LNCaP clone FGC (cell line): ENCODE data around the gene COL18A1.
"Not testable (repeated sequence)": the region's sequence is repeated elsewhere in the genome, so short reads cannot be mapped to it uniquely, and the experiment has no call there.

Experiments used
- DNase-seq: peaks from one replicate; pipeline ENCODE4 v3.0.0-alpha.2; 2011; ENCODE audit warnings: low read depth
- H3K4me3 ChIP-seq: 2 replicates; pipeline ENCODE4 v1.5.1; 2011; ENCODE audit warnings: mild to moderate bottlenecking, low read depth, low read length, control low read depth
- TF ChIP-seq, protein P1 (sequence below): IDR thresholded peaks from 2 replicates; pipeline ENCODE4 v1.5.1; 2012; ENCODE audit warnings: mild to moderate bottlenecking; ENCODE audit not compliant: control insufficient read depth, insufficient read depth; ENCODE audit errors: extremely low read depth

COL18A1 gene

GRCh38 chr21:45358711-45359310 is 46.2 kb upstream of the COL18A1 start:
- H3K4me3 ChIP-seq: no peak overlapping the region
- TF ChIP-seq, protein P1, sequence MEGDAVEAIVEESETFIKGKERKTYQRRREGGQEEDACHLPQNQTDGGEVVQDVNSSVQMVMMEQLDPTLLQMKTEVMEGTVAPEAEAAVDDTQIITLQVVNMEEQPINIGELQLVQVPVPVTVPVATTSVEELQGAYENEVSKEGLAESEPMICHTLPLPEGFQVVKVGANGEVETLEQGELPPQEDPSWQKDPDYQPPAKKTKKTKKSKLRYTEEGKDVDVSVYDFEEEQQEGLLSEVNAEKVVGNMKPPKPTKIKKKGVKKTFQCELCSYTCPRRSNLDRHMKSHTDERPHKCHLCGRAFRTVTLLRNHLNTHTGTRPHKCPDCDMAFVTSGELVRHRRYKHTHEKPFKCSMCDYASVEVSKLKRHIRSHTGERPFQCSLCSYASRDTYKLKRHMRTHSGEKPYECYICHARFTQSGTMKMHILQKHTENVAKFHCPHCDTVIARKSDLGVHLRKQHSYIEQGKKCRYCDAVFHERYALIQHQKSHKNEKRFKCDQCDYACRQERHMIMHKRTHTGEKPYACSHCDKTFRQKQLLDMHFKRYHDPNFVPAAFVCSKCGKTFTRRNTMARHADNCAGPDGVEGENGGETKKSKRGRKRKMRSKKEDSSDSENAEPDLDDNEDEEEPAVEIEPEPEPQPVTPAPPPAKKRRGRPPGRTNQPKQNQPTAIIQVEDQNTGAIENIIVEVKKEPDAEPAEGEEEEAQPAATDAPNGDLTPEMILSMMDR: no peak
- DNase-seq: no peak

GRCh38 chr21:45359451-45360217 is 45.3 kb upstream of the COL18A1 start:
- TF ChIP-seq, protein P1: no peak
- DNase-seq: no peak

GRCh38 chr21:45361033-45361997 is 43.6 kb upstream of the COL18A1 start:
- no peak for DNase-seq
- no peak overlapping the region for H3K4me3 ChIP-seq
- TF ChIP-seq, protein P1: no peak

More at GRCh38 chr21:45359451-45360217, 45.3 kb upstream of the COL18A1 start:
- H3K4me3 ChIP-seq: no peak overlapping the region

GRCh38 chr21:45362077-45362747 is 42.8 kb upstream of the COL18A1 start:
- DNase-seq: no peak
- no peak overlapping the region for H3K4me3 ChIP-seq
- TF ChIP-seq, protein P1: no peak

DNA sequence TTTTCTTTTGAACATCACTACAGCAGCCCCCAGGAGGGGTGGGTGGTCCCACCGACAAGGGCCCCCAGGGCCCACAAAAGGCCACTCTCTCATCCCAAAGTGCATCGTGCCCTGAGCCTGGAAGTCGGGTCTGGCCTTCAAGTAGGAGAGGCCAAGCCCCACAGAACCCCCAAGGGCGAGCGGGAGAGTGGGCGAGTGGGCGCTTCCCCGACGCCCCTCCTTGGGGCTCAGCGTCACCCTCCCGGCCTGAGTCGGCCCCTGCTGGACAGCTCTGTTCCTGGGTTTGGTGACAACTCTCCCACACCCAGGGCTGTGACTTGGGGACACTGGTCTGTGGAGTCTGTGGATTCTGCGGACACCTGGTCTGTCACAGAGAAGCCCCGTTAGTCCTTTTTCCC is 42.2 kb upstream of the COL18A1 start:
- TF ChIP-seq, protein P1: no peak
- no peak for DNase-seq
- no peak overlapping the region for H3K4me3 ChIP-seq

GRCh38 chr21:45363272-45363671 is 41.7 kb upstream of the COL18A1 start:
- H3K4me3 ChIP-seq, DNase-seq: not testable (repeated sequence)
